ENCODE data around the gene FLT3LG. TPM values are rescaled to one million over a fixed set of nuclear protein-coding genes. Genes with fewer than 3 reads are reported as not detected.

Gene FLT3LG
- total RNA-seq, 2 experiments from 2014 or later, result 57.7 to 61.2 TPM

- H3K4me1 Mint-ChIP-seq (ENCODE audit: low read depth), result peaks cover 50% of the 10 kb centered on the region
- POLR2A ChIA-PET, result interaction anchor here (0.6 to 3.5 kb wide), 6 partner anchors 11 to 127 kb away, joined by 3 to 15 read pairs (median 8); partner anchors contain the start of gene NOSIP
- H3K27me3 Mint-ChIP-seq, result no peaks in the 10 kb centered on the region
- intact Hi-C loops (cut with micrococcal nuclease), result no loop called here
- peak within 1 kb of the TSS; percentile 93 for H3K4me3 Mint-ChIP-seq
- DNase-seq (peak; percentile 99), ATAC-seq (peak; percentile 90)
- CTCF ChIA-PET, result interaction anchor here (1.0 to 5.0 kb wide), 5 partner anchors 17 to 86 kb away, joined by 3 to 33 read pairs (median 12); partner anchors contain the start of gene FLT3LG
- peaks cover 38% of the 10 kb centered on the region for H3K36me3 Mint-ChIP-seq (ENCODE audit: low read depth)
- no peaks in the 10 kb centered on the region for H3K9me3 Mint-ChIP-seq
- no peak for TF ChIP-seq CTCF (IDR thresholded peaks at IDR 0.05)
- peak within 1 kb of the TSS; percentile 100 for H3K27ac Mint-ChIP-seq
Observed at GRCh38 chr19:49453013-49453756, 20.8 kb upstream of the FLT3LG start, which contains the start of gene ALDH16A1. ALDH16A1 (plus strand) TSS chr19:49453225; CDS start chr19:49453332, 107 bp downstream.

GRCh38 chr19:49453757-49454240, 20.2 kb upstream of the FLT3LG start:
- no peaks in the 10 kb centered on the region for H3K9me3 Mint-ChIP-seq
- H3K4me1 Mint-ChIP-seq (ENCODE audit: low read depth), result peaks cover 45% of the 10 kb centered on the region
- intact Hi-C loops (cut with micrococcal nuclease), result no loop called here
- ATAC-seq (no peak), DNase-seq (peak; percentile 26)
- TF ChIP-seq CTCF (IDR thresholded peaks at IDR 0.05), result no peak
- H3K4me3 Mint-ChIP-seq, result peak overlapping the region; percentile 93
- POLR2A ChIA-PET, result interaction anchor here (0.6 to 3.5 kb wide), 7 partner anchors 12 to 46 kb away, joined by 3 to 15 read pairs (median 5); no protein-coding TSS in a partner anchor
- H3K27me3 Mint-ChIP-seq, result no peaks in the 10 kb centered on the region
- H3K36me3 Mint-ChIP-seq (ENCODE audit: low read depth), result peaks cover 33% of the 10 kb centered on the region
- peak overlapping the region; percentile 100 for H3K27ac Mint-ChIP-seq
- CTCF ChIA-PET, result interaction anchor here (0.9 to 5.0 kb wide), 7 partner anchors 8 to 93 kb away, joined by 3 to 33 read pairs (median 5); partner anchors contain the start of gene FLT3LG

- intact Hi-C loops (cut with micrococcal nuclease), result no loop called here
- no peaks in the 10 kb centered on the region for H3K9me3 Mint-ChIP-seq
- peaks cover 23% of the 10 kb centered on the region for H3K36me3 Mint-ChIP-seq (ENCODE audit: low read depth)
- peaks cover 28% of the 10 kb centered on the region for H3K4me1 Mint-ChIP-seq (ENCODE audit: low read depth)
- no peak overlapping the region for H3K4me3 Mint-ChIP-seq
- CTCF ChIA-PET, result interaction anchor here (1.3 to 2.5 kb wide), 3 partner anchors 14 to 21 kb away, joined by 4 to 15 read pairs (median 6); no protein-coding TSS in a partner anchor
- no peak for ATAC-seq
- no peaks in the 10 kb centered on the region for H3K27me3 Mint-ChIP-seq
- no peak overlapping the region for H3K27ac Mint-ChIP-seq
- no peak for TF ChIP-seq CTCF (IDR thresholded peaks at IDR 0.05)
- POLR2A ChIA-PET, result interaction anchor here (0.9 to 3.5 kb wide), 3 partner anchors 18 to 33 kb away, joined by 3 to 15 read pairs (median 5); partner anchors contain the start of gene FLT3LG
- no peak for DNase-seq
Observed at GRCh38 chr19:49455773-49456172, 18.2 kb upstream of the FLT3LG start.

GRCh38 chr19:49456326-49456725, 17.7 kb upstream of the FLT3LG start:
- Mint-ChIP-seq H3K27me3 (no peaks in the 10 kb centered on the region), H3K4me1 (ENCODE audit: low read depth) (peaks cover 28% of the 10 kb centered on the region), H3K9me3 (no peaks in the 10 kb centered on the region), H3K36me3 (ENCODE audit: low read depth) (peaks cover 22% of the 10 kb centered on the region), H3K27ac (peak overlapping the region; percentile 25), H3K4me3 (no peak overlapping the region)
- no peak for TF ChIP-seq CTCF (IDR thresholded peaks at IDR 0.05)
- ATAC-seq (no peak), DNase-seq (no peak)
- POLR2A ChIA-PET, result interaction anchor here (0.9 to 3.5 kb wide), 3 partner anchors 17 to 32 kb away, joined by 3 to 15 read pairs (median 5); partner anchors contain the start of gene FLT3LG
- intact Hi-C loops (cut with micrococcal nuclease), result no loop called here
- CTCF ChIA-PET, result interaction anchor here (1.3 to 2.5 kb wide), 3 partner anchors 13 to 20 kb away, joined by 4 to 15 read pairs (median 6); no protein-coding TSS in a partner anchor

All from activated CD8-positive, alpha-beta T cell treated with anti-CD3 and anti-CD28 coated beads for 36 hours (primary cell).